Epidermal melanocyte (primary cell): ENCODE results near the gene HCN3.
"Not testable (repeated sequence)": the region's sequence is repeated elsewhere in the genome, so short reads cannot be mapped to it uniquely, and the experiment has no call there.

Experiments used
- DNase-seq: peaks from one replicate; pipeline ENCODE4 v3.0.0; 2011; ENCODE audit warnings: low spot score; ENCODE audit not compliant: insufficient read length

HCN3 gene

DNA sequence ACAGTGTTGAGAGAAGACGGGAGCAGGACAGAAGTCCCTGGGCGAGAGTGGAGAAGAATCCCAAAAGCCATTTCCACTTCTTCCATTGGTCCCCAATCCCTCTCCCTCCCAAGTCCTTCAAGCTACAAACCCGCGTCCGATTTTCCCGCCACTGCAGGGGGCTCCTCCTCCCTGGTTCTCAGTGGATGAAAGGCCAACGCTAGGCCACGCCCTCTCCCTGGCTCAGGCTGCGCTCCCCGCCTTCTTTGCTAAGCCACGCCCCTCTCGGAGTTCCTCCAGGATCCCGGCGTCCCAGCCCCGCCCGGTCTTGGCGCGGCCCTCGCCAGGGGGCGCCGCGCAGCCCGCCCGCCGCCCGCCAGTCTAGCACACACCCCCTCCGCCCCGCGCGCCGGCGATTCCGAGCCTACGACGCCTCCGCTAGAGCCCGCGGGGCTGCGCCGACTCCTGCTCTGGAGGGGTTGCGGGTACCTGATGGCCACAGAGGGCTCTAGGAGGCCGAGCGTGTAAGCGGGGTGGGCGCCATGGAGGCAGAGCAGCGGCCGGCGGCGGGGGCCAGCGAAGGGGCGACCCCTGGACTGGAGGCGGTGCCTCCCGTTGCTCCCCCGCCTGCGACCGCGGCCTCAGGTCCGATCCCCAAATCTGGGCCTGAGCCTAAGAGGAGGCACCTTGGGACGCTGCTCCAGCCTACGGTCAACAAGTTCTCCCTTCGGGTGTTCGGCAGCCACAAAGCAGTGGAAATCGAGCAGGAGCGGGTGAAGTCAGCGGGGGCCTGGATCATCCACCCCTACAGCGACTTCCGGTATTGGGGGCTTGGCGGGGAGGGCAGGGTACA is at the start of gene HCN3:
Gene HCN3 (plus strand): TSS at position 394 of the 832 bp plus-strand sequence. CDS start 128 bp downstream, at position 522.
- peak; percentile 98 for DNase-seq

- no peak for DNase-seq
Observed at GRCh38 chr1:155228096-155228427, 49.2 kb upstream of the HCN3 start.

DNA sequence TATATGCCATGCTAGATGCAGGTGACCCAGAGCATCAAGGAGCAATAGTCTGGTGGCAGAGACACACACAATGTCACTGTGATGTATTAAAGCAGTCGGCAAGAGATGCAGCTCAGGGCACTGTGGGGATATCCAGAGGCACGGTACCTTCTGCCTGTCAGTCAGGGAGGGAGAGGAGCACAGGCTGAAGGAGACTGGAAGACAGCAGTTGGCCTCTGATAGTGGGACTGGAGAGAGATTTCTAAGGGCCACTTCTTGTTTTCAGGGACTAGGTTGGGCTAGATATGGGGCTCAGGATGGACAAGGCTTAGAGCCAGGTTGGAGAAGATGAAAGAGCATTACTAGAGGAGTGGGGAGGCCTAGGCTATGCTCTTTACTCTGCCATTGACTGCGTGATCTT is 46.0 kb upstream of the HCN3 start:
- not testable (repeated sequence) for DNase-seq

DNA sequence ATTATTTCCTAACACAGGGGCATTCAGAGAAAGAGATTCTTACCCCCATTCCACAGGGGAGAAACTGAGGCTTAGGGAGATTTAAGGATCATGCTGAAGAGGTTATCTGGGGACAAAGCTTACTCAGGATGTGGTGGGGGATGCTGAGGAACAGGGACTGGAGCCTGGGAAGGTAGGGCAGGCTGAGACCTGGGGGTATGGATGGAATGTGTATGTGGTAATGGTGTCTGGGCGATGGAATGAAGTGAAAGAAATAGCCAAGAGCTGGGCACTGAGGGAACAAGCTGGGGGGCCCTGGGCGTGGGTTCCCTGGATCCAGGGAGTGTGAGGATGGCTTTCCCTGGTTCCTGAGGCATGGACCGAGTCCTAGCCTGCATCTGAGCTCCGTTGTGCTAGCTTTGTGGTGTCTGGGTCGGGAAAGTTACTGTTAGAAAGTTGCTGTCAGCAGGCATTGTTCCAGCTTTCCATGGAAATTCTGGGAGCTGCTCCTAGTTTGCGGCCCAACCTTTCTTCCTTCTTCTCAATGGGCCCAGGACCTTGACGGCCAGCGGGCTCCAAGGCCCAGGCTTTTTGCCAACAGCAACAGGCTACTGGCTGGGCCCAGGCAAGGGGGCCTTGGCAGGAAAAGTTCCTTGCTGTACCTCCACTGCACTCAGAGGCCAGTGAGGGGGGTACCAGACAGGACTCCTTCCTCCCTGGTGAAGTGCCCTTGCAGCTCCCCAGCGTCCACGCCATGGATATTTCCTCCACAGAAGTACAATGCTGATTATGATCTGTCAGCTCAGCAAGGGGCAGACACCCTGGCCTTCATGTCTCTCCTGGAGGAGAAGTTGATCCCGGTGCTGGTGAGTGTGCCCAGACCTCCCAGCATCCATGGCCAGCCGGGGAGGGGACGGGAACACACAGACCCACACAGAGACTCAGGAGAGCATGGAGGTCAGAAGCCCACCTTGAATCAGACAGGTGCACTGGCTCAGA is 45.0 kb upstream of the HCN3 start:
- DNase-seq, result not testable (repeated sequence)

- DNase-seq, result not testable (repeated sequence)
Observed at GRCh38 chr1:155233502-155233901, 43.8 kb upstream of the HCN3 start.

GRCh38 chr1:155235375-155235774 is 41.9 kb upstream of the HCN3 start:
- not testable (repeated sequence) for DNase-seq

- no peak for DNase-seq
Observed at GRCh38 chr1:155236451-155236850, 40.8 kb upstream of the HCN3 start.

DNA sequence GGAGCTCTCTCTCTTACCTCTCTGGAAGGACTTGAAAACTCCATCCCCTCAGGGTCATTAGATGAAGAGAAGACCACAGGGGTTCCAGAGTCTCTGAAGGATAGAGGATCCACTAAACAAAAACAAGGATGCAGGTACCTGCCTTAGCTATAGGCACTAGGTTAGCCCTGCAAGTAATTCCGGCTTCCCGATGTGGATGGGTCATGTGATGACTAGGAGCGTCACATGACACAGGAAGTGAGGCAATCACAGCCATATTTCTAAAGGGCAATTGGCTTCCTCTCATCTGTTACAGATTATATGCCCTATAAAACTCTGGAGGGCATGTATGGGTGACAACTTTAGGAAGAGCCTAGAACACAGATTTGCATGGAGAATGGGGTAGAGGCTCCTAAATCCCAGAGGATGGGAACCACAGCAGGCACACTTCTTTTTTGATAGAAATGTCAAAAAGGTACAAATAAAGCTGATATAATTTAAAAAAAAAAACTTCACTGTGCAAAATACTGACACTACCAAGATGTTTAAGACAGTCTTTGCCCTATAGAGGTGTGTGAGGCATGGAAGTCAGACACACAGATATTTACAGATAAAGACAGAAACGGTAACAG is 36.1 kb upstream of the HCN3 start:
- DNase-seq, result peak; percentile 90

DNA sequence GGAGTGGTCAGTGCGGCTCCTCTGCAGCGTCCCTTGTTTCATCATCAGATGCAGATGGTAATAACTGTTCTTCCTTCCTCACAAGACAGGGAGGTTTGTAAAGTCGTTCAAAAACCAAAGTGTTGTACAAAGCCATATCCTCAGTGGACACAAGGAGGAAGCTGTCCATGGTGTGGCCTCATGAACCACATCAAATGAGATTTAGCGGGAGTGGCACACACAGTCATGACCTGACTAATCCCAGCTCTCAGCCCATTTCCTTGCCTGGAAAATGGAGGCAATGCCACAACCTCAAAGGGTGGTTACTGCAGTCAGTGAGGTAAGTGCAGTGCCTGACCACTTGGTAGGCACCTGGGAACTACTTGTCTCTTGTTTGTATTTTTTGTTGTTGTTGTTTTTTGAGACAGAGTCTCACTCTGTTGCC is 35.4 kb upstream of the HCN3 start:
- no peak for DNase-seq

- DNase-seq, result no peak
Observed at GRCh38 chr1:155242805-155243358, 34.4 kb upstream of the HCN3 start.

GRCh38 chr1:155244368-155245162 is 32.7 kb upstream of the HCN3 start:
- DNase-seq, result peak; percentile 94

DNA sequence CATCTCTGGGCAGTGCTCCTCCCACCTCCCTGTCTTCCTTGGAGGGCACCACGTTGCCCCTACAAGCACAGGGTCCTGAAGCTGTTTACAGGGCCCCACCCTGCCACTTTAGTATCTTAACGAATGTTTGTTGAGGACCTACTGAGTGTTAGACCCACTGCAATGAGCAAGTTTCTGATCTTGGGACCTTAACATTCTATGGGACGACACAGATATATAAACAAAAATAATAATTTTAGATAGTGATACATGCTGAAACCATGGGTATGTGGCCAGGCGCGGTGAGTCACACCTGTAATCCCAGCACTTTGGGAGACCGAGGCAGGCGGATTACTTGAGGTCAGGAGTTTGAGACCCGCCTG is 32.1 kb upstream of the HCN3 start:
- DNase-seq, result no peak

- DNase-seq, result not testable (repeated sequence)
Observed at GRCh38 chr1:155246796-155247195, 30.5 kb upstream of the HCN3 start.

GRCh38 chr1:155247667-155248553 is 29.4 kb upstream of the HCN3 start:
- no peak for DNase-seq

GRCh38 chr1:155250246-155250632 is 27.0 kb upstream of the HCN3 start:
- no peak for DNase-seq

DNA sequence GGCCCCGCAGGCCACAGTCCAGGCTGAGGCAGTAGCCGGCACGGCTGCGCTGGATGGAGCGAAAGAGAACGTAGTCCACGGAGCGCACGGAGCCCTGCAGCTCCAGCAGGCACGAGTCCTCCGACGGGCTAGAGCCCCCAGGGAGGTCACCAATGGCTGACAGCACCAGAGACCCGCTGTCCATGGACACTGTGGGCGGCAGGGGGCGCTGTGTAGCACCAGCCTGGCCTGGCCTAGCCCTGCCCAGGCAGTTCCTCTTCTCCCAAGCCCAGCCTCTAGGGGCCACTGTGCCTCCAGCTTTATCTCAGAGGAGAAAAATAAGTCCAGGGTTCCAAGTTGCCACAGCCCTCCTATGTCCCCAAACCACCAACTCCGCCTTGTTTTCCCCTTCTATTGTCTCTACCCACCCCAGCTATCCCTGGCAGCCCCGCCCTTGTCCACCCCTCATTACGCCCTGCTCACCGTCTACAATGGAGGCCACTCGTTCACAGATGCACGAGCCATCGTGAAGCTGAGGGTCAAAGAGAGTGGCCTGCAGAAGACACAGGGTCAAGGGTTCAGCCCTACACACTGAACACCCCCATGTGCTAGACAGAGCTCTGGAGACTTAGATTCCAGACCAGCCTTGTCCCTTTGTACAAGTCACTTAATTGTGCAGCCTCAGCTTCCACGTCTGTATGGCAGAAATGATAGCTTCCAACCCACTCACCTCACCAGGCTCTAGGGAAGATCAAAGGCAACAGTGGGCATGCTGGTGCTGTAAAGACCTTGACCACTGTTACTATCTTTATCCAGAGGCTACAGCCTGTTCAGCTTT is 26.4 kb upstream of the HCN3 start:
- peak; percentile 97 for DNase-seq

- no peak for DNase-seq
Observed at GRCh38 chr1:155251566-155251965, 25.7 kb upstream of the HCN3 start.

- DNase-seq, result no peak
Observed at GRCh38 chr1:155253208-155253607, 24.1 kb upstream of the HCN3 start.

DNA sequence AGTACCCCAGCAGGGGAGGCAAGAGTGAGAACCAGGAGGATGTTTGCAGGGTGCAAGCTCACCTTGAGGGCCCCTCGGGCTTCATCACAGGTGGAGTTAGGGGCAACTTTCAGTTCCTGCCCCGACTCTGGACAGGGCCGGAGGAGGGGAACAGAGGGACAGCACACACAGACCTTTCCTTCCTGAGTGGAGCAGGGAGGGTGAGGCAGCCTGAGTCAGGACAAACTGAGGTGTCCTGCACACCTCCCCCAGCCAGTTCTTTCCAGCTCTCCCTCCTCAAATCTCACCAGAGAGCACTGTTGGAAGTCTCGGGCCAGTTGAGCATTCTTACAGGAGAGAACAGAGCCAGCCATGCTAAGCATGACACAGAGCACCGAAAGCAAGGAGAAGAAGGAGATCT is 23.5 kb upstream of the HCN3 start:
- DNase-seq, result no peak
